ENCODE results near the gene SLC9A3.

The SLC9A3 gene

DNA sequence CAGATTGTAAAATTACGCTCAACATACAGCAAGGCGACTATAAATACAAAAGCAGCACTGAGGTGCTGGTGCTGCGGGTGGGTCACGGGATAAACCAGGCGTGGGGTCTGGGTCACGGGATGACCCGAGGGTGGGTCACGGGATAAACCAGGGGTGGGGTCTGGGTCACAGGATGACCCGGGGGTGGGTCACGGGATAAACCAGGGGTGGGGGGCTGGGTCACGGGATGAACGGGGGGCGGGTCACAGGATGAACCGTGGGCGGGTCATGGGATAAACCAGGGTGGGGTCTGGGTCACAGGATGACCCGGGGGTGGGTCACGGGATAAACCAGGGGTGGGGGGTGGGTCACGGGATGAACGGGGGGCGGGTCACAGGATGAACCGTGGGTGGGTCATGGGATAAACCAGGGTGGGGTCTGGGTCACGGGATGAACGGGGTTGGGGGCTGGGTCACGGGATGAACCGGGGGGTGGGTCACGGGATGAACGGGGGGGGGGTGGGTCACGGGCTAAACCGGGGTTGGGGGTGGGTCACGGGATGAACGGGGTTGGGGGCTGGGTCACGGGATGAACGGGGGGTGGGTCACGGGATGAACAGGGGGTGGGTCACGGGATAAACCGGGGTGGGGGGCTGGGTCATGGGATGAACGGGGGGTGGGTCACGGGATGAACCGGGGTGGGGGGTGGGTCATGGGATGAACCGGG is 30.2 kb upstream of the SLC9A3 start:
- DNase-seq, result no peak

DNA sequence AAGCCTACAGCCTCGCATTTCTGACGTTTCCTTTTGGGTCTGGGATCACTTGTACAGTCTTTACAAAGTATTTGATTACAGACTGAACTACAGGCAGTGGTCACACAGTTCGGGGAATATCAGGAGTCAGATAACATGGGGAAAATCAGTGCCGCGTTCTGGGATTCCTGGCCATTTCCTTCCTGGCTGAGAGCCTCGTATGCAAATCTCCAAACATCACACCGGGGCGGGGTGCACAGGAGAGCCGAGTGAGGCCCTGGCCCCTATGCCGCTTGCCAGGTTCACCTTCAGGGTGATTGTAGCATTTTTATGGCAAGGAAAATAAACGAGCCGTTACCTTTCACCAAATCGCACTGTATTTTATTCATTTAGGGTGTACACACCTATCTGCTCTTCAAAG is 29.6 kb upstream of the SLC9A3 start:
- DNase-seq, result no peak

DNA sequence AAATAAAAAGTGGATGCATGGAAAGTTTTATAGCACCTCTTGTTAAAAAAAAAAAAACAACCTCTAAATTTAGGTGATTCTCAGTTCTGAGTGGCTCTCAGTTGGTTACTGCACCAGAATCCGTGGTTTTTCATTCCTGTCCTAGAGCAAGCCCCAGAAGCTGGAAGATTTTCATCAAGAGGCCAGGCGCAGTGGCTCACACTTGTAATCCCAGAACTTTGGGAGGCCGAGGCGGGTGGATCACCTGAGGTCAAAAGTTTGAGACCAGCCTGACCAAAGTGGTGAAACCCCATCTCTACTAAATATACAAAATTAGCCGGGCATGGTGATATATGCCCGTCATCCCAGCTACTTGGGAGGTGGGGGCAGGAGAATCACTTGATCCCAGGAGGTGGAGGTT is 27.2 kb upstream of the SLC9A3 start:
- no peak for DNase-seq

DNA sequence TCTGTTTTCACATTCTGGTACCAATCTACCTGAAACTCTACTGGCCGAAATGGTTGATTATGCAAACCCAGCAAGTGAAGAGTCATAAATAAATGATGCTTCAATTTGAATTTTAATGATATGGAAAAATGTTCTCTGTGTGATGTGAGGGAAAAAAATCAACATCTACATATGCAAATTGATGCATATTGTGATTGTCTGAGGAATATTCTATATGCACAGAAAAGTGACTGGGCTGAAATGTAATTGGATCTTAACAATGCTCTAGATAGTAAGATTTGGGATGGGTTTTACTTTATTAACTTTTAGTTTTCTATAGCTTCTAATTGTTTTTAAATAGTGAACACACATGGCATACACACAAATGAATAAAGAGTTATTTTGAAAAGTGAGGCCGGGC is 25.0 kb upstream of the SLC9A3 start:
- DNase-seq, result no peak

DNA sequence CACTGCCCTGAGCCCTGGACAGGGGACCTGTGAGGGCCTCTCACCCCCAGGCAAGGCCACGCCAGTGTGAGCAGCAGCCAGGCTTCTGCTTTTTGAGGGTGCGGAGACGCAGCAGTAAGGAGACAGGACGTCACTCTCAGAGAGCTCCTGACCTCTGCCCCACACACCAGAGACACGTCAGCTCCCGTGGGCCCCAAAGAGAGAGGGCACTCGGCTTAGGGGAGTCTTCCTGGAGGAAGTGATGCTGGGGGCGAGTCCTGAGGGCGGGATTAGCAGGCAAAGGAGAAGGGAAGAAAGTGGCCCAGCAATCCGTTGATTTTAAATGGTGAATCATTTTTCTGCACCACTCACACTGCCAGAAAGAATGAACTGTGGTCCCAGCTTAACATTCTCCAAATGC is 24.0 kb upstream of the SLC9A3 start:
- DNase-seq, result no peak

DNA sequence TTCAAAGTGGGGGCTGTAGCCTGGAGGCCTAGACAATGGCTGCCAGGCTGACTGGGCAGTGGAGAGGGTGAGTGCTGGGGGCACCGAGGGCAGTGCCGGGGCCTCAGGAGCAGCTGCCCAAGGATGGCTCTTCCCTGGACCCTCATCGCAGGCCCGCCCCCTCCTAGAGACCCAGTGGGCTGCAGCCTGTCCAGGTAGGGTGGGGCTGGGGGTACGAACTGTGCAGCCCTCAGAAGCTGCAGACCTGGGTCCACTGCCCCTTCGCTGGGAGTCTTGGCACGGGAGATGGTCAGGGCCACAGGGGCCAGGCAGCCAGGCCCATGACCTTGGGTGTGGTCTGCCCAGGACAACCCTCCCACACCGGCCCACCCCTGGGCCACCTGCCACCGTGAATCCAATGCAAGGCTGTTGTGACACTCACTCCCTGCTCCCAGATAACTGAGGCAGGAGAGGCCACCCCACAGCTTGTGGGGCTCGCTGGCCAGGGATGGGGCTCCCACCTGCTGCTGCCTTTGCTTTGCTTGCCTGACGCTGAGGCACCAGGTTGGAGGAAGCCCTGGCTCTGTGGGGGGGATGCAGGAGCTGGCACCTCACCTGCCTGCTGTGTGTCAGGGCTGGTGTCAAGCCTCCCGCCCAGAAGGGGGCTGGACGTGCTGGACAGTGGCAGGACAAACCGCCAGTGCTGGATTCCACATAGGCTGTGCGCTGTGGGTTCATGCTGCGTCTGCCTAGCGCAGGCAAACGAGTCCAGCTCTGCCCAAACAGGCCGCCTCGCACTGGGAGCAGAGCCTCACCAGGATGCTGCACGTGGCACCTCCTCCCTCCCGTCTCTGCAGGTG is 23.1 kb upstream of the SLC9A3 start:
- DNase-seq, result no peak

DNA sequence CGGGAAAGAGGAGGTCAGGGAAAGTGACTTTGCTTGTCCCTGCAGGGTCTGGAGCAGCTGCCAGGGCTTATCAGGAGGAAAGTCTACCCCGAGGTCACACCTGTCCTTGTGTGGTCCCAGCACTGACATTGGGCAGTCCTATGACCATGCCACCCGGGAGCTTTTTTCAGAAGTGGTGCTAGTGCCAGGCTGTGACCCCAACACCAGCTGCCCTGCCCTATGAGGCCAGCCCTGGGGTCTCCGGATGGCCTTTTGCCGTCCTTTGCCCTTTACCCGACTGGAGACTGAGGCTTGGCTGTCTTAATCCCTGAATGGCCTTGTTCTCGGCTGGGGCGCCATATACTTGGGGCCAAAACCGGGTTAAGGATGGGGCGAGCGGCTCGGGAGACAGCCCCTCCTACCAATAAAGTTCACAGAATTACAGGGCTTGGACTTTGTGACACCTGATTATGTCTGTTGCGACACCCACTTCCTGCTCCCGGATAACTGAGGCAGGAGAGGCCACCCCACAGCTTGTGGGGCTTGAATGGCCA is 22.2 kb upstream of the SLC9A3 start:
- no peak for DNase-seq

DNA sequence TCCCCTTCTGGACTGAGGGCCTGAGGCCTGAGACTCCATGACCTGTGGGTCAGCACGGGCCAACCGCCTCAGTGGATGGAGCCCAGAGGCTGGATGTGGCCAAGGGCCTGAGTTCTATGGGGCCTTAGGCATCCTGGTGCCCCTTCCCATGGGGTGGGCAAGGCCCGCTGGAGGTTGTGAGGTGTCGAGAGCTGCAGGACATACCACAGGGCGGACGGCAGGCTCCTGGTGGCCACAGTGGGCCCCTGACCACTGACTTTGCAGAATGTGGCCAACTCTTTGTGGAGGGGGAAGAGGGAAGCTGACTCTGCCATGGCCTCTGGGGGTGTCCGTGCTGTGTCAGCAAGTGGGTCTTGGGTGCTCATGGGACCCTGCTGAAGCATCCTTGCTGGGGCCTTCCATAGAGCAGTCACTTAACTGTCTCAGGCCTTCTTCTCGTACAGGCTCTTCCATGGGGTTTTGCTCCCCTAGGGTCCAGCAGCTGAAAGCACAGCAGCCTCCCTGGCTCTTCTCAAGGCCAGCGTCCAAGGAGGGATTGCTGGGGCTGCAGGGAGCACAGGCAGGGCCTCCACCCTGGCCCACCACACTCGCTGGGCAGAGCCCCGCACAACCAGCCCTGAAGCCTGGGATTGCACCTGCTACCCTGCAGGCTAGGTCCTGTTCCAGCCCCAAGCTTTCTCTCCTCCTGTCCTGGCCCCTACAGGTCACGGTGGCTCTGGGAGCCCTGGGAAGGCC is 21.6 kb upstream of the SLC9A3 start:
- no peak for DNase-seq

DNA sequence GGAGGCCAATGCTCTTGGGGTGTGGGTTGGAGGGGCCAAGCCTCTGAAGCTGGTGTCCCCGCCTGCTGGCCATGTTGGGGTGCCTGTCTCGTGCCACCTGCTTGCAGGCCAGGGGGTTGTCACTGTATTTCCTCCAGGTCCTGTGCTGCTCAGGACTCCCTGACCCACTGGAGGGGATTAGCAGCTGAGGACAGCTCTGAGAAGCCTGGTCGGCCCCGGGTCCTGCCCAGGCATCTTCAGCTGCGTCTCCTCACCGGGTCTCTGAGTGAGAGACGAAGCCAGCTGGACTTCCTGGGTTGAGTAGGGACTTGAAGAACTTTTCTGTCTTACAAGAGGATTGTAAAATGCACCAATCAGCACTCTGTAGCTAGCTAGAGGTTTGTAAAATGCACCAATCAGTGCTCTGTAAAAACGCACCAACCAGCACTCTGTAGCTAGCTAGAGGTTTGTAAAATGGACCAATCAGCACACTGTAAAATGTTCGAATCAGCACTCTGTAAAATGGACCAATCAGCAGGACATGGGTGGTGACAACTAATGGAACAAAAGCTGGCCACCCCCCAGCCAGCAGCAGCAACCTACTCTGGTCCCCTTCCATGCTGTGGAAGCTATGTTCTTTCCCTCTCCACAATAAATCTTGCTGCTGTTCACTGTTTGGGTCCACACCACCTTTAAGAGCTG is 20.6 kb upstream of the SLC9A3 start:
- no peak for DNase-seq

DNA sequence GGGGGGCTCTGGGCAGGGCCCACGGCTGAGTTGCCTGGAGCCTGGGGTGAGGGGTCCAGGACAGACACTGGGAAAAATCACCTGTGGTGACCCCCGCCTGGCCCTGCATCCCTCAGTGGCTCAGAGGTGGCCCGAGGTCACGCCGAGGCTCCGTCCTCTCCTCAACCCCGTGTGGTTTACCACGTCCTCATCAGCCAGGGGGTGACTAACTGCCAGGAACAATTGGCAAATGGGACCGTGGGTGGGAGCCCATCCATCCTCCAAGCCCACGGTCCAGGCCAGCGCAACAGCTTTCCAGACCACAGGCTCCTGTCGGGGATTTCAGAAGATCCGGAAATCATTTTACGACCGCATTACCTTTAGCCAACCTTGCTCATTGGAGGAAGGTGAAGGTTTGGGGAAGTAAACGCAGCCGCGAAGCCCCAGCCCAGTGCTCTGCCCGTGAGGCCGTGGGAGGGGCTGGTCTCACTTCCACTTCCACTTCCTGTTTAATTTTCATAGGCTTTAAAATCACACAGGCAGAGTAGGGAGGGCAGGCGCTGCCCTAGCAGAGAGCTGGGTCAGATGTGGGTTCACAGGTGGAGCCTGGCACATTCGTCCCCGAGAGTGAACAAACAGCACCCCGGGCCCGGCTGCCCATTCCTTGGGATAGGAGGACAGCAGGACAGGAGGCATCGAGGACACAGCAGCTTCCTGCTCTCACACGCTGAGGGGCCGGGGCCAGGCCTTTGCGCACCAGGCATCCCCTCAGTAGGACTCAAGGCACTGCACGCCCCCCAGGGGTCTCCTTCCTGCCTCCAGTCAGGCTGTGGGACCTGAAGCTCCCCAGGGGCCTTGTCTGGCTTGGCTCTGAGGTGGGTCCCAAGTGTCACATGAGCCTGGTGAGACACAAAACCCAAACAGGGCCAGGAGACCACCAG is 19.8 kb upstream of the SLC9A3 start:
- peak; percentile 19 to 32 for DNase-seq

DNA sequence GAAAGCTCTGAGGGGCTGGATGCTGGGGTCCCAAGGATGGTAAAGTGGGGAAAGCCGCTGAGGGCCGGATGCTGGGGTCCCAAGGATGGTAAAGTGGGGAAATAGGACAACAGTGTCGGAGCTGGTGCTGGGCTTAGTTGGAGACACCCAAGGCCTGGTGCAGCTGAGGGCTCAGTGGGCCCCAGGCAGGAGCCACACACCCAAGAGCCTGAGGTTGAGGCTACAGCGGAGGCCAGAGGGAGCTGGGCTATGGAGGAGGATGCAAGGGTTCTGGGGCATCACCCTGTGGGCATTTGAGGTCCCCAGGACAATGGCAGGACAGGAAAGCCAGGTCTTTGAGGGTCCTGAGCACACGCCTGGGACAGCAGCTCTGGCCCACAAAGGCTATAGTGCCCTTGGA is 19.1 kb upstream of the SLC9A3 start:
- DNase-seq, result no peak

DNA sequence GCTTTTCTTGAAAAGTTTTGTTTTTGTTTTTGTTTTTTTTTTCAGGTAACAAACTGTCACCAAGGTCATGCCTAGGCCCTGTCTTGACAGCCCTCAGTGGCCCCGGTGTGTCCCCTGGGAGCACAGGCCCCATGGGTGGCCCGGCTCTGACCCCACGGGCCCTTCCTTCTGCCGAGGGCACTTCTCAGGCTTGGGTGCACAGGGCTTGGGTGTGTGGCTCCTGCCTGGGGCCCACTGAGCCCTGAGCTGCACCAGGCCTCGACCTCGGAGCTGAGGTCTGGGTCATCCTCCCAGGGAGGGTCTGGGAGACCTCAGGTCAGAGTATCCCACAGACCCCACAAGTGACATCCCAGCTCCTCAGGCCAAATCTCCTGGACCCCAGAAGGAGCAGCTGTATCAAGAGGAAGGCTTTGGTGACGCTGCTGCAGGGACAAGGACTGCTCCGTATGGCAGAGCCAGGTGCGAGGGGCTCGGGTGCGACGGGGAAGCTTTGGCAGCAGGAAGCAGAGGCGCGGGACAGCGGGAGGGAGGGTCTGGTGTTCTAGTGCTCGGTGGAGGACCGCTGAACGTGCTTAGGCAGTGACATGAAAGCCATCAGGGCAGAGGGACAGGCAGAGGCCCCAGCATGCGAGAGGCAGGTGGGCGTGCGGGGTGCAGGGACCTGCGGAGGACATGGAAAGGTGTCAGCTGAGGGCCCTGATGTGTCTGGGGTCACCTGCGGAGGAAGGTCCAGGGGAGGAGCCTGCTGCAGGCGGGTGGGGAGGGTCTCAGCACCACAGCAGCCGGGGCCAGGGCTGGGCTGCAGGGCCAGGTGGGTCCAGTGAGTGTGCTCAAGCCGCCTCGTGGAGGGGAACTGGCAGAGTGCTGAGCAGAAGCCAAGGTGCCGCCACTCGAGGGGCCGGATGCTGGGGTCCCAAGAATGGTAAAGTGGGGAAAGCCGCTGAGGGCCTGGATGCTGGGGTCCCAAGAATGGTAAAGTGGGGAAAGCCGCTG is 18.4 kb upstream of the SLC9A3 start:
- DNase-seq, result no peak

DNA sequence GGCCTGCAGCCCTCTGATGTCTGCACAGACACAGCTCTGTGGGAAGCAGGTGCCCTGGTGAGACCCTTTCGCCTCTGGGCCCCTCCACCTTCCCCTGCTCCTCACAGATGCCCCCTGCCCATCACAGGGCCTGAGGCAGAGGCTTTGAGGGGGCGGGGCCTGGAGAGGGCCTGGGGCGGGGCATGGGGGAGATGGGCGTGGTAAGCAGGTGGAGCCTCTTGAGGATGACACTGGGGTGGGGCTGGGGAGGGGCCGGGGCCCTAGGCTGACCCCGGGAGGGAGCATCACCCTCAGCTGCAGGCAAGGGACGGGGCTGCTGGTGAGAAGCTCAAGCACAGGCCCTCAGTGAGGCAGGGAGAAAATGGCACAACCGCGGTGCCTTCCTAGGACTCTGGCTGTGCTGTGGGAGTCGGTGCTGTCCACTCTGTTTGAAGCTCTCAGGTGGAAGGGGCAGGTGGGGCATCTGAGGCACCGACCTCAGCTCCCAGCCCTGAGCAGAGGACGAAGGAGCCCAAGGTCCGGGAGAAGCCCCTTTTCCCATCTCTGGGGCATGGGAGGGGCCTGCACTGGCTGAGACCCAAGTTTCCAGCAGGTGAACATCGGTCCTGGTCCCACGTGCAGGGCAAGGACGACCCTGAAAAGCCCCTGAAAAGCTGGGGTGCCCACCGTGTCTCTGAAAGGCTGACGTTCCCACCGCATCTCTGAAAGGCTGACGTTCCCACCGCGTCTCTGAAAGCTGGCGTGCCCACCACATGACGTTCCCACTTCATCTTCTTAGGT is 17.5 kb upstream of the SLC9A3 start:
- no peak for DNase-seq

DNA sequence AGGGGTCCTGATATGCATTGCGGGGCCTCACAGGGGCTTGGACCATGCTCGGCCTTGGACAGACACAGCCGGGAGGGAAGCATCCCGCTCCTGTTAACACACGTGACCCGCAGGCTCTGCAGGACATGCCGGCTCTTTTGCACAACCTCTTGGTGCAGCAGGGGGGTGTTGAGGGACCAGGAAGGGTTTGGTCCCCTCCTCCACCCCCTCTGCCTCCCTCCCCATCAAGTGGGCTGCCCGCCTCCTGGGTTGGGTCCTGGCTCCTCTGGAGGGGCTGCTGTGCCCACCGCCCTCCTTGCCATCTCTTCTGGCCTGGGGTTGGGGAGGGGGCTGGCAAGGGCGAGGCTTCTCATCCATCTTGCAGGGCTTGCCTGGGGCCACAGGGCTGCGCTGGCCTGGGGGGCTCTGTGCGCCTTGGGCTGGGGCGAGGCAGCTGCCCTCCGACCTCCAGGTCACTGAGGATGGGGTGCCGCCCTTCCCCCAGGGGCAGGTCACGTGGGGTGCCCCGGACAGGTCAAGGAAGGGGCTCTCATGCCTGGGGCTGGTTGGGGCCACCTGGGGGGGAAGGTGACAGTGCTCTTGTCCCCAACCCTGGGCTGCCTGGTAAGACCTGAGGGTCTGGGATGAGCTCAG is 16.8 kb upstream of the SLC9A3 start:
- DNase-seq, result no peak

DNA sequence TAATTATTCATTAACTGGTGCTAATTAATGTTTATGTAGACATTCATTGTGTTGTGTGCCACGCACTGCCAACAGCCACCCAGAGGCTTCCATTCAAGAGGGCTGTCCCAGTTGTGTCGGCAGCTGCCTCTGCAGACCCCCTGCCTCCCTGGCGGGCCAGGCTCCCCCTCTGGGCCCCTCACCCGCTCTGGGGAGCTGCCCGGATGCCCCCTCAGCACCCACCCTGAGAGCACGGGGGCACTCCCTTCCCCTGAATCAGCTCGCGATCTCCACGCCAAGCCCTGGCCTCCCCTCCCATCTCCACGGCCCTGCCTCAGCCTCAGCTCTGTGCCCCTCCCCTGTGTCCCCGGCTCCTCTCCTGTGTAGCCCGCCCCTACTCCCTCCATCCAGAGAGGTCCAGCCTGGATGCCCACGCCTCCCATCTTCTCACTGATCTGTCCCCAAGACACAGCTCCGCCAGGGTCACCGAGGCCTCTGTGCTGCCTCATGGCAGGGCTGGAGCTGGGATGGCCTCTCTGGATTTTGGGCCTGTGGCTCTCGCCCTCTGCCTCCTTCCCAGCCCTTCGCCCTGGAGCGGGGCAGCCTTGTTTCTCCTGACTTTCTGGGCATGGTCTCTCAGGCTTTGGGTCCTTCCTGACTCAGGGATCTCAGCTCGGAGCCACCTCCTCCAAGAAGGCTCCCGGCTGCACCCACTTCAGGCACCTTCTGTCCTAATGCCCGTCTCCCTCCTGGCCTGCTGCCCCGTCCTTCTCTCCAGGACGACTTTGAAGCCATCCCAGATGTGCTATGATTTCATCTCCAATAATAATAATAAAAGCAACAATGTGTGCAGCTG is 16.0 kb upstream of the SLC9A3 start:
- DNase-seq, result no peak

DNA sequence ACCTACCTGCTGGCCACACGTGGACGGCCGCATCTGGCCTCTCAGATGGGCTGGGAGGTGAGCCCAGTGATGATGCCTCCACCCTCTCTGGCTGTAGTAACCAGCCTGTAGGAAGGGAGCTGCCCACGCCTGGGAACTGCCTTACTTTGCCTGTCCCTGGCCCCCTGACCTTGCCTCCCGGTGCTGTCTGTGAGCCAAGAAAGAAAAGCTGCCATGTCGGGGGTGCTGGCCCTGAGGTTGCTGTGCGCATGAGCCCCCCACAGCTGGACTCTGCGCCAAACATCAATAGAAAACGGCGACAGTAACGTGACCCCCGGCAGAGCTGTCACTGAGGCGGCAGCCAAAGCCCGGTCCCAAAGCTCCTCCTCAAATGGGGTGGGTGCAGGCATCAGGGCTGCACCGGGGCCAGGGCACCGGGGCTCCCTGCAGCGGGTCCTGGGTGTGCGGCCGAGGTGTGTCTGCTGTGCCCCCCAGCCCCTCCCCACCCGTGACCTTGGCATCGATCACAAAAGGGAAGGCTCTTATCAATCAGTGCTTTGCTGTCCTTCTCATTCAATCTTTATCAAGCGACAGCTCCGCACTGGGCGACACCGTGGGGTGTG is 15.3 kb upstream of the SLC9A3 start:
- no peak for DNase-seq

DNA sequence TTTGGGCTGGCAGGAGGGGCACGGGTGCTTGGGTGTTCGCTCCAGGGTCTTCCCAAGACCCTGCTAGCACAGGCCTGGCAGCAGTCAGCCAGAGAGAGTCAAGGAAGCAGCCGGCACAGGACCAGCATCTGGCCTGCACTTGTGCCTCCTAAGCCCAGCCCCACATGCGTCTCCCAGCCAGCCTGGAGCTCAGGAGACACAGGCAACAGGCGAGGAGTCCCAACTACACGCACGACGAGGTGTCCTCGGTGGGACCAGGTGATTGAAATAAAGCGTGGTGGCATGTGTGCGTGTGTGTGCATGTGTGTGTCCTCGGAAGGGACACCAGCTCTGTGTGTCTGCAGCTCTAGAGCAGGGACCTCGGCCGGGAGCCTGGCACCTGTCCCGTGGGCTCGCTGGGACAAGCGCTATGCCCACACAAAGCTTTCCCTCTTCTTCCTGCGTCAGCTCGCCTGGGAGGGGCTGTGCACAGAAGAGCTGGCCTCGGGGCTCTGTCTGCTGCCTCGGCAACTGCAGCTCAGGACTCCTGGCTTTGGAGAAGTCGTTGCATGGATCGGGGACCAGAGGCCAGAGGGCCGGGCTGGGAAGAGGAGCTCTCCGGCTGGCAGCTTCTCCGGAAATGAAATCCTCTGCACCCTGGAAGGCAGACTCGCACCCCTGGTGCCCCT is 14.7 kb upstream of the SLC9A3 start:
- no peak for DNase-seq
